ENCODE results near the gene VEZT.
"Not testable (repeated sequence)": the region's sequence is repeated elsewhere in the genome, so short reads cannot be mapped to it uniquely, and the experiment has no call there.

- TF ChIP-seq POLR2A, CTCF, POLR2AphosphoS5 (IDR thresholded peaks at IDR 0.05): not testable (repeated sequence)
Observed at GRCh38 chr12:95239835-95240234, 22.2 kb downstream of the VEZT start.

Measured in suprapubic skin (tissue), 4 donors.